HG02943 (cell line): ENCODE results near the gene CAMK1D.

Source experiments
- ATAC-seq: cut with Tn5 transposase; IDR thresholded peaks from one replicate; pipeline ENCODE4 v1.9.1; 2021; ENCODE audit warnings: mild to moderate bottlenecking, low read depth, moderate library complexity; ENCODE audit not compliant: unreplicated experiment

The CAMK1D gene

DNA sequence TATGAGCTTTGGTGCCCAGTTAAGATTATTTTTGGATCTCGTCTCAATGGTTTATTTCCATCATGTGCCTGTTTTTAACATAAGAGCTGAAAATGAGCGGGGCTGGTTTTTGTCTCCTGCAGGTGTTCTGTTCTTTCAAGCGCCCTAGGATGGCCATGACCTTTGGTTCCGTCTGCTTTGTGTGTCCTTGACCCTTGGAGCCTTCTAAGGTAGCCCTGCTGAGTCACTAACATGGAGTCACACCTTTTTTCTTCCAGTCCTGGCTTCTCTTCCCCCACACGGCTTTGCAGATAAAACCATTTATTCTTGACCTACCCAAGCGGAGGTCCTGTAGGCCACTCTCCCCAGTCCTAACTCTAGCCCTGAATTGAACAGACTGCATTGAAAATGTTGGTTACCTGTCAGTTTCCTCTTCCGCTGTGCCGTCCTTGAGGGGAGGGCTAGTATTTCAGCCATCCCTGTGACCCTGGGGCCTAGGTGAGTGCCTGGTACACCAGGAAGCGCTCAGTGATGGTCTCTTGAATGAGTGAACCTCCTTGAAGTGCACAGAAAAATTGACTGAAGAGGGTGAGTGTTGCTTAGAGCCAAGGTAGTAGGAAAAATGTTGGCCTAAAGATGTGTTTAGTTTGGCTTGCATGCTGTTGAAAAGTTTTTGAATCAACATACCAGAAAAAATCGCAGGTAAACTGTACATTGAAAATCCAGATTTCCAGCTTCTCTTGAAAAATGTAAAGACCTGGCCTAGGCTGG lies 48.0 kb downstream of the CAMK1D start:
- no peak for ATAC-seq

- no peak for ATAC-seq
Measured at GRCh38 chr10:12397941-12398340, 48.6 kb downstream of the CAMK1D start.

DNA sequence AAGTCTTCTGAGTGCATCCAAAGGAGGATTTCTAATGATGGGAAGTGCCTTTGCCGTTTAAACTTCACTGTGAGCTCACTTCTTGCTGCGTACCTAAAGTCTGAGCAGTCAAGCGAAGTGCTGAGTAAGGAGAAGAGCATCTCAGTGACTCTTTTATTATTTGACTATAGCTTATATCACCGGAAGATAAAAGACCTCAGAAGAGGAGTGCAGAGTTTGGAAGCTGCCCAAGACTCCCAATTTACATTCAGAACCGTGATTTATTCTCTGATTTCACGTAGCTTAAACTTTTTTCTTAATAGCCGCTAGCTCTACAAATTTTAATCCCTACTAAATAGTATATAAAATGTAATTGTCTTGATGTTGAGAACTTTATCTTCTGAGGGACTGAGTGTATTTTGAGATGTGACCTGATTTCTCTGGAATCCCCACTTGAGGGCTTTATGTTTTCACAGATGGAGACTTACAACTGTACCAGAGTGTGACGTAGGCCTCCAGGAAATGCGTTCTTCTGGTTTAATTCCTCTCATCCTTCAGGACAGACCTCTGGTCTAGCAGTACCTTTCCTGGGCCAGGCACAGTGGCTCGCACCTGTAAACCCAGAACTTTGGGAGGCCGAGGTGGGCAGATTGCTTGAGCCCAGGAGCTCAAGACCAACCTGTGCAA lies 51.1 kb downstream of the CAMK1D start:
- no peak for ATAC-seq

GRCh38 chr10:12401466-12401865 lies 52.1 kb downstream of the CAMK1D start:
- ATAC-seq = no peak

GRCh38 chr10:12403119-12403518 lies 53.8 kb downstream of the CAMK1D start:
- no peak for ATAC-seq

- no peak for ATAC-seq
Measured at GRCh38 chr10:12405342-12406320, 56.3 kb downstream of the CAMK1D start.

DNA sequence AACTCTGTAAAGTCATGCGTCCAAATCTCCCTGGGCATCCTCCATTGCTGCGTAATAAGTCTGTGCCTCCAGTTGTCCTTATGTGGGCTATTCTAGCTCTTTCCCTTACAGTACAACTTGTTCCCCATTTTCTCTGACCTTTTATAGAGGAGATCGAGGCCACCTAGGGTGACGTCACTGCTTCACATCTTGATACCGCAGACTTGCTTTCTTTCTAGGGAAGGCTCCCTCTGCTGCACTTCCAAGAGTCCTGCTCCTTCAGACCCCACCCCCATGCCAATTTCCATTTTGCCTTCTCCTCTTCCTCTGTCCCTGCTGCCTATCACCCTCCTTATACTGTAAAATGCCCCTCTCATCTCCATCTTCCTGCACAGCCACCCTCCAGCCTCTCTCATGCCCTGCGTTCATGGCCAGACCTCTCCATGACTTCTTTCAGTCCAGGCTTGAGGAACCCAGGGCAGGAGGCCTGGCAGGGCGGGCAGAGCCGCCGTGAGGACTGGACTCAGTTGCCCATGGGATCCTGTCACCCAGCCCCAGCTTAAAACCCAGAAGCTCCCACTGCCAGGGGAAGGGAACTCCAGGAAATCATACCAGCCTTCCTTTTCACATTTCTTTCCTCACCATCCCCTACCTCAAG lies 57.5 kb downstream of the CAMK1D start:
- ATAC-seq = no peak

DNA sequence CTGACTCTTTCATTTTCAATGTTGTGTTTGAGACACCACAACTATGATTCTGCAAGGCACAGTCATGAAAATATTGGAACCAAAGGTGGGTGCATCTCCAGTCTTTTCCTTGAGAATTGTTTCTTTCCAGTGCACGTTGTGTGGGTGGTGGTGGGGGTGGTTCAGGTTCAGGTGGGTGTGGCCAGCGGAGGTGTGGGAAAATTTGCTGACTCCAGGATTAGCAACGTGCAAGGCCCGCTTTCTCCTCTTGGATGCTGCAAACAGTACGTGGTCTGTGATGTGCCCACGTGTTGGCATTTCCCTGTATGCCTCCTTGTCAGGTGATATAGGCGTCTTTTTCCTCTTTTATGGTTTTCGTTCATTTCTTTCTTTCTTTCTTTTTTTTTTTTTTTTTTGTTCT lies 59.1 kb downstream of the CAMK1D start:
- no peak for ATAC-seq

- ATAC-seq = no peak
Measured at GRCh38 chr10:12409161-12409560, 59.8 kb downstream of the CAMK1D start.

DNA sequence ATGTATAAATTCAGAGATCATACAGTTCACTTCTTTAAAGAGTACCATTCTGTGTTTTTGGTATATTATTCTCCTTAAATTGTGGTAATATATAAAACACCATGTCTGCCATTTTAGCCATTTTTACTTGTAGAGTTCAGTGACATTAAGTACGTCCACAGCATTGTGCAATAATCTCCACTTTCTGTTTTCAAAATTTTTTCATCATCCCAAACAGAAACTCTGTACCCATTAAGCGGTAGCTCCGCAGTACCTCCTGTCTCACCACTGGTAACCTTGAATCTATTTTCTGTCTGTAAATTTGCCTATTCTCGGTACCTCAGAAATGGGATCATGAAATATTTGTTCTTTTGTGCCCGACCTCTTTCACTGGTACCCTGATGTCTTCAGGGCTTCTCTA lies 60.3 kb downstream of the CAMK1D start:
- no peak for ATAC-seq

DNA sequence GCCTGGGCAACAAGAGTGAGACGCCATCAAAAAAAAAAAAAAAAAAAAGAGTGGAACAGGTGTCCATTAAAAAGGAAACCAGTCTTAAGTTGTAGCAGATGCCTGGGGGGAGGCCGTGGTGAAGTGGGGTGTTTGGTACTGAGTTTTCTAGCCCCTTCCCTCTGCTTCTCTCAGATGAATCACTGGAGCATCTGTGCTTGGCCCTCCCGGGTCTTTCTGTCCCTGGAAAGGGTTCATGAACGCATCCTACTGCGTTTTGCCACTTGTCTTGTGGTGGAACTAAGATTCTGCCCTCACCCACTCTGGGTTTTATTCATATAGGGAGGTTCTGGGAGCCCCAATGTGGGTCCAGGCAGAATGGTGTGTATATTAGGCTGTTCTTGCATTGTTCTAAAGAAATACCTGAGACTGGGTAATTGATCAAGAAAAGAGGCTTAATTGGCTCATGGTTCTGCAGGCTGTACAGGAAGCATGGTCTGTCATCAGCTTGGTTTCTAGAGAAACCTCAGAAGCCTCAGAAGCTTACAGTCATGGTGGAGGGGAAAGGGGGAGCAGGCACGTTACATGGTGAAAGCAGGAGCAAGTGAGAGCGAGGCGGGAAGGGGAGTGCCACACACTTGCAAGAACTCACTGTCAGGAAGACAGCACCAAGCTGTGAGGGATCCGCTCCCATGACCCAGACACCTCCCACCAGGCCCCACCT lies 63.5 kb downstream of the CAMK1D start:
- no peak for ATAC-seq

- no peak for ATAC-seq
Measured at GRCh38 chr10:12413369-12413711, 64.0 kb downstream of the CAMK1D start.

DNA sequence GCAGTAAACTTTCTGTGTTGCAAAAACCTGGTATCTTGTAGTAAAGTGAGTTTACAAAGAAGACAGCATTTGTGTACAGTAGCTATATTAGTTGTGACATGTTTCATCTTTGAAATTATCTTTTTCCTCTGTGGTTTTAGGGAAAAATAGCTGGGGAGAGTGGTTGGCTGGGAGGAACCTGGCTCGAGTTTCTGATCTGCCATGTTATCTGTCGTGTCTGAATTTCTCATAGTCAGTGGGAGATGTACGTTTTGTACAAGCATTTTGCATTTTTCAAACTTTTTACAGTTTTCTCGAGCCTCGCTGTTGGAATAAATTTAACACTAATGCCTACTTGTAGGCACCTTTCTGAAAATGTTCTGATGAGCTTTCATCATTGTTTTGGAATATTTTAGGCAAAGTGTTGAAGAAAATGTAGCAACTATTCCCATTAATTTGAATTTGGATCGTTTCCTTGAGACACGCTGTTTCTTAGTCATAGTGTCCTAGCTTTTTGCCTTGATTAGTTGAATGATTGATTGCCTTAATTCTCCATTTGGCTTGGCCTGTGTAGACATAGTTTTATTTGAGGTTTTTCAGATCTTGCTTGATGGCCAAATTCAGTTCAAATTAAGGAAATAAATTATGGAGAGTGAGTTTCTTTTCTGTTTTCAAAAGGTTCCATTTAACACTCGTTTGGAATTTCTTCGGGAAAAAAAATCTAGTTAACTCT lies 65.1 kb downstream of the CAMK1D start:
- no peak for ATAC-seq

- ATAC-seq = no peak
Measured at GRCh38 chr10:12416344-12417050, 67.2 kb downstream of the CAMK1D start.

- ATAC-seq = no peak
Measured at GRCh38 chr10:12417331-12417730, 68.0 kb downstream of the CAMK1D start.

GRCh38 chr10:12418000-12418399 lies 68.7 kb downstream of the CAMK1D start:
- ATAC-seq = no peak

DNA sequence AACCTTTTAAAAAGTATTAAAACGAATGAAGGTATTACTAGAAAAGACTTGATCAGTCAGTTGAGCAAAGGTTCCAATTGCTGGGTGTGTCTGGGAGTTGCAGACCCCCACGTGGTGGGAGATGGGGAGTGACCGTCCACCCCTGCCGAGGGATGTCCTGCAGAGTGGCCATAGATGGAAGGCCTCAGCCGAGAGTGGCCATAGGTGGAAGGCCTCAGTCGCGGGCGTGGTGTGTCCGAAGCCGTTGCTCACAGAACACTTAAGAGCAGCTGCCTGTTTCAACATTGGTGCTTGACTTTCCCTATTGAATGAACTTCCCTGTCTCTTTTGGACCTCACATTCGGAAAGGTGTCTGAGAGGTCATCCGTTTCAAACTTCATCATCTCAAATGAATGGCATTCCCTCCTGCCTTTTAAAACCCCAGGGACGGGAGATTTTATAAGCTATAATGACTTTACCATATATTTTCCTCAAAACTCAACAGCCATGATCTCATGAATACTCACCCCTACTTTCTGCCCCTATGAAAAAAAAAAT lies 69.4 kb downstream of the CAMK1D start:
- no peak for ATAC-seq

GRCh38 chr10:12419262-12419847 lies 70.0 kb downstream of the CAMK1D start:
- no peak for ATAC-seq
